Activated T-helper 1 cell treated with Interleukin-2 at 50 U/mL for 16 hours (primary cell): ENCODE data around the gene DYNLT2.
"Not testable (repeated sequence)": the region's sequence is repeated elsewhere in the genome, so short reads cannot be mapped to it uniquely, and the experiment has no call there.

ENCODE experiments used
- DNase-seq: peaks from one replicate; pipeline ENCODE4 v3.0.0-alpha.2; 2020; ENCODE audit warnings: low read depth

The DYNLT2 gene

DNA sequence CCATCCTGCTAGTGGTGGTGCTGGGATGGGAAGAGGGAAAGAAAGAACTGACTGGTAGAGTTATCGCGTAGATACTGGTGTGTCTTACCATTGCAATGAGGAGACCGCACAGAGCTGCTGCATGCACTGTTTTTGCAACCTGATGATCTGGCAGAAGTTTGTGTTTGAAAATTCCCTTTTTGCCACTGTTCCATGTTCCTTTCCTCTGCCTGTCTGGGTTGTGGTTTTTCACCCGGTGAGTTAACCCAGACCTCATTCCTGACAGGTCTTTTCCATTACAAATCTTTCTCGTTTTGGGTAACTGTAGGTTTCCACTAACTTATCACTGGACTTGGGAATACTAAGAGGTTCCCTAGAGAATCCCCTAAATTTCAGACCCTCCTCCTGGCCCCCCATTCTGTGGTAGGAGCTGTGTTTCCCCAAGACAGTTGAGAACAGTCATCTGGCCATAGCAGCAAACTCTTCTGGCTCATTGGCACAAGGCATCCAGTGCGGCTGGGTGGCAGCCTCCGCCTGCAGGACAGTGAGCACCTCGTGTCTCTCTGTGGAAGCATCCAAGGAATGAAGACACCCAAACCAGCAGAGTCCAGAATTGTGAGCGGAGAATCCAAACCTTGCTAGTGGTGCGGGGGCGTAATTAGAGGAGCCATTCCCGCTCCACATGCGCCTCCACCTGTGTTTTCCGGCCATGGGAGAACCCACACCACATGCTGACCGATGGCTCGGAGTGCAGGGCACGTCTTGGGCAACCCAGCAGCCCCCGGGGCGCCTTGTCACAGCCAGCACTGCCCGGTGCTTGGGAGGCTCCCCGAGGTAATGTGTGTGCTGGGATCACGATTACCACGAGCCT lies 32.8 kb upstream of the DYNLT2 start:
- DNase-seq: no peak

DNA sequence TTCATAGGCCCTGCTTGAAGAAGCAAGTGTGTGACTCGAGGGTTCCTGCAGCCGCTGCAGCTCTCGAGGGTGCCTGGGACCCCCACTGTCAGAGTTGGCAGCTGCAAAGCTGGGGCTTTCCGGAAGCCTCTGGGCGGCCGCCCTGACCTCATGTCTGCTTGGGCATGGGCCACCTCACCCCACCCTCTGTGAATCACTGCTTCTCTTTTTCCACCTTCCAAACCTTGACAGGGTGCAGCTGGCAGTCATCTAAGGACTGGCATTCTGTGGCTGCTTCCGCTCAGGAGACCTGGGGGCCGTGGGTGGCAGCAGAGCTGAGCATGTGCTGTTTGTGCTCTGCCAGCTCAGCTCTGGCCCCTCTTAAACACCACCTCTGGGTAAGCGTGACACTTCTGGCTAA lies 32.0 kb upstream of the DYNLT2 start:
- no peak for DNase-seq

DNA sequence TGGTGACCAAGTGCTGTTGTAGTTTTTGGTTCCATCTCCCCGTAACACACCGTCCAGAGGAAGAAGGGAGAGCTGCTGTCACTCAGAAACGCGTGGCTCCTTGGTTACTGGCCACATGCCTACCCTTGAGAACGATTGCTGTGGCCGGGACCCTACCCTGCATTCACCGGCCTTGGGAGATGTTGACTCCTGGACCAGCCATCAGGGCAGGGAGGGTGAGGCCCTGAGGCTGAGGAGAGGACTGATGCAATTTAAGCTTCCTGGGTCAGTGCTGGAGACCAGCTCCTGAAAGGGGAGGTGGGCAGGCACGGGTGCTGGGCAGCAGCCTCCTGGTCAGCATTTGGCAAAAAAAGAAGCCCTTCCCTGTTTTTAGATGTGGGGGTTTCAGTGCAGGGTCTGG lies 31.6 kb upstream of the DYNLT2 start:
- no peak for DNase-seq

DNA sequence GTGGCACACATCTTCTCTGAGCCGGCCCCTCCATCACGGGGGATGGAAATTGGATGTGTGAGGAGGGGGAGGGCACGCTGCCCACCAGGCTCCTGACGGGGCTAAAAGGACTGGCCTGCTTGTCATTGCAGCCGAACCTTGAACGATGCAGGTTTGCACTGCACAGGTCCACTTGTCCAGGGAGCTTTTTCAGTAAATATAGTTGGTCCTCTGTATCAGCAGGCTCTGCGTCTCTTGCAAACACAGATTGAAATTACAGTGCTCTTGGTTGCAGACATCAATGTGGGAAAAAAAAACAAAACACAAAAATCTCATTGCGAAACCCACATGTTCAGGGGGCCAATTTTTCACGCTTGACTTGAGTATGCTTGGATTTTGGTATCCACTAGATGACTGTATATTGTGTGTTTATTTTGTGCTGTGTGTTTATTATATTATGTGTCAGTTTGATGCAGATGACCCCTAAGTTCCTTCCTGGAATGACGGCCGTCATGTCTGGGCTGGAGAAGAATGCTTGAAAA lies 29.3 kb upstream of the DYNLT2 start:
- no peak for DNase-seq

DNA sequence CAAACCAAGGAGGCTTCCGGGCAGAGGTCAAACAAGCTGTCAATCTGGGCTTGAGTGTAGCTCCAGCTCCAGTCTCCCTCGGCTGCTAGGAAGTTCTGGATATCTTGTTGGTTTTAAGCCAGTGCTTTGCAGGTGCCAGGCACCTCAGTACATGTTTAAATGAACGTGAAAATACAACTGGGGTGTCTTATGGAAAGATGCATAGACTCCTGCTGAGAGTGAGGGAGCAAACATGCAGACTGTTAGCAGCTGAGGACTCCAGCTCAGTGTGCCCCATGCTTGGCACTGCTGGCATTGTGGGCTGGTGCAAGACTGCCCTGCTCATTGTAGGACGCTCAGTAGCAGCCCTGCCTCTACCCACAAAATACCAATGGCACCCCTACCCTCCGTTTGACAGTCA lies 28.5 kb upstream of the DYNLT2 start:
- no peak for DNase-seq

DNA sequence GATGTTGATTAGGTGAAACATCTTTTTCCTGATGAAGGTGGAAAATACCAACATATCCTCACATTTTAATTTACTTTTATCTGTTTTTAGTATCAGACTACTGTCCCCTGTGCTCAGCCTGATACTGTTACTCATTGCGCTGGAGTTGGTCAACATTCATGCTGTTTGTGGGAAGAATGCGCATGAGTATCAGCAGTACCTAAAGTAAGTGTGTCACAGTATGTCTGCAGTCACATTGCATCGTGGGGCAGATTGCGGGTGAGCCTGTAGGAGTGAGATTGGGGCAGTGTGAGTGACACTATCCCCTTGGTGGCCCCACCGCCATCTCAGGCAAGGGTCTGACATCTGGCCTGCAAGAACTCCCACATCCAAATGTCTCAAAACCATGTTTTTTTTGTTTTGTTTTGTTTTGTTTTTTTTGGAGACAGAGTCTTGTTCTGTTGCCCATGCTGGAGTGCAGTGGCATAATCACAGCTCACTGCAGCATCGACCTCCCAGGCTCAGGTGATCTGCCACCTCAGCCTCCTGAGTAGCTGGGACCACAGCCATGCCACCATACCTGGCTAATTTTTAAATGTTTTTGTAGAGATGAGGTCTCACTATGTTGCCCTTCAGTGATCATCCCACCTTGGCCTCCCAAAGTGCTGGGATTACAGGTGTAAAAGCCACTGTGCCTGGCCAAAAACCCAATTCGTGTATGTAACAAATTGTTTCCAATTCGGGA lies 27.9 kb upstream of the DYNLT2 start:
- DNase-seq: no peak

DNA sequence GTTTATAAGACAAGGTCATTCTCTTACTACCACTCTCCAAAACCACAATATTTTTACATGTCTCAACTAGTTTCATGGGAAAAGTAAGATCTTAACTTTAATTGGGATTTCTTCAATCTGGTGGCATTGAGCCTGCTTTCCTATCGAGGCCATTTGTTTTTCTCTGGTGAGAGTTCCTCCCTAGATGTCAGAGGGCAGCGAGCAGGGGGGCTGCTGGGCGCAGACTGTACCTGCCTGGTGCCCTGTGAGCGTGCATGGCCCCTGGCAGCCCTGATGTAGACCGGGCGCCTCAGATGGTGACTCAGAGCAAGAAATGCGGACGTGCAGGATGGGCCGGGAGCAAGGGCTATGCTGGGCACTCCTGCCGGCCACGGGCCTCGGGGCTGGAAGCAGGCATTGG lies 27.3 kb upstream of the DYNLT2 start:
- DNase-seq: no peak

DNA sequence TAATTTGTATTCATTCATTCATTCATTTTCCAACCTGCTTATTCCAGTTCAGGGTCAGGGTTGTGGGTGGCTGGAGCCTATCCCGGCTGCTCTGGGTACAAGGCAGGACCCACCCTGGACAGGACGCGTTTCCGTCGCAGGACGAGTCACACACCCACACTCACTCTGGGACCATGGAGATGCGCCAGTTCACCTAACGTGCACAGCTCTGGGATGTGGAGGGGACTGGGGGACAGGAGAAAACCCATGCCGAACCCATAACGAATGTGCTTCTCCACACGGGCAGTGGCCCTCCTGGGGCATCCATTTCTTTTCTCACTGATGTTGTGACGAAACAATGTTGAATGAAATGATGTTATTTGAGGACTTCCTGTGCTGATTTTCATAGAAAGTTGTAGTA lies 26.5 kb upstream of the DYNLT2 start:
- DNase-seq: no peak

DNA sequence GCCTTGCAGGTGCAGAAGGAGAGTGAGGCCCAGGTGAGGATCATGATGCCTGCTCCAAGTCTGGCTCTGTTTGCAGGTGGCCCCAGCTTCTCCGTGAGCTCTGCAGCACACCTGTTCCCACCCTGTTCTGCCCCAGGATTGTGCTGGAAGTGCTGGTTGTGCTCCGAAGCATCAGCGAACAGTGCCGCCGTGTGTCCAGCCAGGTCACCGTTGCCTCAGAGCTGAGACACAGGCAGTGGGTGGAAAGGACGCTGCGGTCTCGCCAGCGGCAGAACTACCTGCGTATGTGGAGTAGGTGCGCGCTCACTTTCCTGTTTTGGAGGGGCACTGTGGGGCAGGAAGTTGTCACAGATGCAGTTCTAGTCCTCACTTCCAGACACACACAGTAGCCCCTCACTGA lies 25.0 kb upstream of the DYNLT2 start:
- DNase-seq: no peak

DNA sequence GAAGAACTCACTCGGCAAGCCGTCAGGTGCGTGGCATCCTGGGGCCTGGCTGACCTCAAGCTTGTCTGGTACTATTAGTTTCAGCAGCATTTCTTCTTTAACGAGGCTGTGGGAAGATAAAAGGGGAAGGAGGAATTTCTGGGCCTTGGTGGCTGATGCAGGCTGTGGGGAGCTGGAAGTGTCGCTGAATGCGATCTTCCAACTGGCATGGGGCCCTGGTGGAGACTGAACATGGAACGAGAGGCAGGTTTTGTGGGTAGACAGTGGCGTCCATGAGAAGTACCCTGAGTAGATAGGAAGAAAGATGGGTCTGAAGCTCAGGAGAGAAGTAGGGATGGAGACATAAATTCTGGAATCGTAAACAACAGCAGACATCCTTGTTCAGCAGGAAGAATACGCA lies 23.9 kb upstream of the DYNLT2 start:
- no peak for DNase-seq

DNA sequence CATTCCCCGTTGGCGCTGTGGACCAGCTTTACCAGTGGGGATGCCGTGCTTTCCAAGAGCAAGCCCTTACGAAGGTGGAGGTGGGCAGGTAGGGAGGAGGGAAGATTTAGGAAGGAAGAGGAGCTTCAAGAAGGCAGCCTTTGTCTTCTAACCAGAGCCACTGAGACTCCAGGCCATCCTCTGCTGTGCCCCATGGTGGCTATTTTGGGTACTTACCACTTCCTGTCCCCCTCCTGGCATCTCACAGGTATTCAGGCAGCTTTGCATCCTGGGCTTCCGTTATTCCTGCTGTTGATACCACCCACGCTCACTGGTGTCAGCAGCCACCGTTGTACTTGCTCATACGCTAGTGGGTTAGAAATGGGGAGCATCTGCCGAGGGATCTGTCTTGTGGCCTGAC lies 23.0 kb upstream of the DYNLT2 start:
- DNase-seq: no peak

DNA sequence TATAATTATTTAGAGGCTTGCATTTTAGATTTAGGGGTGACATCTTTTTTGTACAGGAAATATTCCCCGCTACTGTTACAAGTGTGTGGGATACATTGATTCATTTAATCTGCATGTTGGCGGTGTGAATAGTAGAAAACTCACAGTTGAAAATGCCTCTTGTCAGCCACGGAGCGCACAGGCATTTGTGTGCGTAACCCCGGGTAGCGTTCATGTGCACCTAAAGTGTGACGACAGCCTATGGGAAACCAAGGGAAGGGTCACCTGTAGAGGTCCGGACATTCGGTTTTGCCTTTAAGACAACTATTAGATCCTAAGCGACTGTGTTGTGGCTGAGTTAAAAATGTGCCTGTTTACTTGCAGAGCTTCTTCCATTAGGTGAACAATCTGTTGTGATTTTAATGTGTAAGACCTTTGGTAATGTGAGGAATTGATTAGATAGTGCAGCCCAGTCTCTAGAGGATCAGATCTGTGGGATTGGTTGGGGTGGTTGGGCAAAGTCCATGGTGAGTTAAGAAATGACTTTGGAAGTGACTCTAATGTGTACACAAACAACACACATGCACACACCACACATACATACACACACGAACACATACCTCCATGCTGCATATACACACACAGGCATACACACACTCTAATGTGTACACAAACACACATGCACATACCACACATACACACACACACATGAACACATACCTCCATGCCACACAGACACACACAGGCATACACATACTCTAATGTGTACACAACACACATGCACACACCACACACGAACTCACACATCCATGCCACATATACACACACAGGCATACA lies 15.8 kb upstream of the DYNLT2 start:
- no peak for DNase-seq

DNA sequence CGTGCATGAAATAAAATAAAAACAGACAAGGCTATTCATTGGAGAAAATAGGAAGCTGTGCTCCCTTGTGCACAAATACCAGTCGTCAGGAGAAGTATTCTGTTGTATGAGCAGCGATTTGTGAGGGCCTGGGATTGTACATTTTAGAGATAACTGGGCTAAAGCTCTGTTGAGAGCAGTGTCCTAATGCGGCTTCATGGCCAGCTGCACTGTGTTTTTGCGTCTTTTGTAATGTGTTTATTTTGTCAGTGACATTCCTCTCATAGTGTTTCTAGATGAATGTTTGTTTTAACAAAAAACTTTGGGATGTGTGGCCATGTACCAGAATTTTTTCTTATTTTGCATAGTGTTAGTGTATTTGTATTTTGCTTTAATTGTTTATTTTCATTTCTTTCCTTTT lies 14.9 kb upstream of the DYNLT2 start:
- DNase-seq: no peak

DNA sequence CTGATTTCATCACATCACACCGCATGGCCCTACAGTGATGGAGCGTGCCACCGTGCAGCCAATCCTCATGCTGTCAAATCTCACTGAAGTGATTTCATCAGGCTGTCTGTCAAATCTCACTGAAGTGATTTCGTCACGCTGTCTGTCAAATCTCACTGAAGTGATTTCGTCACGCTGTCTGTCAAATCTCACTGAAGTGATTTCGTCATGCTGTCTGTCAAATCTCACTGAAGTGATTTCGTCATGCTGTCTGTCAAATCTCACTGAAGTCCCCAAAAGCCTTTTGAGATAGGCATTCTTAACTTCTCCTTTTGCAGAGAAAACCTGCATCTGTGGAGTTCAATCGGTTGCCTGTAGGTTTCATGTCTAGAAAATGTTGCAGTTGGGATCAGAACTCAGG lies 14.4 kb upstream of the DYNLT2 start:
- not testable (repeated sequence) for DNase-seq

DNA sequence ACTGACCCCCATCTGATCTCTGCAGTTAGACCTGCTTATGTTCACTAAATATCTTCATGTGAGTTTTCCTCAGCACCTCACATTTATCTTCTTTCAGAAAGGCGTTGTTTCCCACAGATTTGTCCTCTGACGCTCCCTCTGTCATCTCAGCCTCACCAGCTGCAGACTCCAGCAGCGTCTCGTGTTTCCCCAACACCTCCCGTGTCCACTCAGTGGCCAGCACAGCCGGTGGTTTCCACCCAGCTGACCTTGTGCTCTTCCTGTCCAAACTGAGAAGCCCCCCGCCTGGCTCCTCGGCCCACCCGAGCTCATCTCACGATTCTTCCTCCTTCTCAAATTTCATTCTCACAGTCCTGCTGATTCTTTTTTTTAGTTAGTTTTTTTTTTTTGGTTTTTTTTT lies 12.5 kb upstream of the DYNLT2 start:
- no peak for DNase-seq

DNA sequence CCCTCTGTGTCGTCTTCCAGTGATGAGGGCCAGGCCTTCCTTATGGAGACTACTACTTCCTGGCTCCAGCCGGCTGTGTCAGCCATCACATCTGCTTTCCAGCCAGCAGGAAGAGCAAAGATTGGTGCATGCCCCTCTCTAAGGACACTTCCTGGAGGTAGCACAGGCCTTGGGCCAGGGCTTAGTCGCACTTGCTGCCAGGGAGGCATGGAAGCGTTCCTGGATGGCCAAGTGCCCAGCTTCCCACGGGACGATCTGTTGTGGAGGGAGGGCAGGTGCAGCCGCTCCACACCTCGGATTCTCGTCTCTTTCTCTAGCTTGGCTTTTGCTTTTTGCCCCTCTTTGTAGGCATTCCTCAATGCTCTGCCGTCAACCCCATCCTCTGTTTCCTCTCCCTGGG lies 11.9 kb upstream of the DYNLT2 start:
- DNase-seq: no peak

DNA sequence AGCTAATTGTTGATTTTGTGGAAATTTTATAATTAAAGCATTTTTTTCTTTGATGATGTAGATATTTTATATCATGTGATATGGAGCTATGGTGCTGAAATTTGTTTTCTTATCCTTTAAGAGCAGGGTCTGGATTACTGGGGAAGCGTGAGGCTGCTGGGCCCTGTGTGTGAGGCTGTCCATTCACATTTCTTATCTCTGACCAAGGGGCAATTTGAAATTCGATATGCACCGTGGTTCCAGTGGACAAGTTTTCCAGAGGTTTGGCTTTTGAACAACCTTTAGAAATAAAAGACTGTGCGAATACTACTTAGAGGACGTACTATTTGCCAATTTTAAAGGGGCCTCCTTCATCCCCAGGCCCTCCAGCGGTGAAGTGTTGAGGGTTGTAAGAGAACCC lies 3.8 kb upstream of the DYNLT2 start:
- no peak for DNase-seq

DNA sequence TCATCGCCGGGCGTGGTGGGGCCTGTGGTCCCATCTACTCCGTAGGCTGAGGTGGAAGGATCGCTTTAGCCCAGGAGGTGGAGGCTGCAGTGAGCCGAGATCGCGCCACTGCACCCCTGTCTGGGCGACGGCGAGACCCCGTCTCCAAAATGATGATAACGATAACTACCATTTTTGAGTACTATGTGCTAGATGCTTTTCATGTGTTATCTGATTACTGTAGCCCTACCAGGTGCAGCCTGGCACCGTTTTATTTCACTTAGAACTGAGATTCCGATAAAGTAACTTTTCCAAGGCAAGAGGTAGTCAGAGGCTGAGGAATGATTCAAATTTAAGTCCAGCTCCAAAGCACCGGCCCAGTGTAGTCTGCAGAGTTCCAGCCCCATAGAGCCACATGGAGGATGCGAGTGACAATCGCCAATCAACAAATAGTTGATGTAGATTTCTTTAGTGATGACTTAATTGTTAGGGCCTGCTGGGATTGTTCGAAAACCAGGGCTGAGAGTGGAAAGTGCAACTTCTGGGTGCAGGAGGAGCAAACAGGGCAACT lies 777 bp upstream of the DYNLT2 start:
- DNase-seq: no peak

DNA sequence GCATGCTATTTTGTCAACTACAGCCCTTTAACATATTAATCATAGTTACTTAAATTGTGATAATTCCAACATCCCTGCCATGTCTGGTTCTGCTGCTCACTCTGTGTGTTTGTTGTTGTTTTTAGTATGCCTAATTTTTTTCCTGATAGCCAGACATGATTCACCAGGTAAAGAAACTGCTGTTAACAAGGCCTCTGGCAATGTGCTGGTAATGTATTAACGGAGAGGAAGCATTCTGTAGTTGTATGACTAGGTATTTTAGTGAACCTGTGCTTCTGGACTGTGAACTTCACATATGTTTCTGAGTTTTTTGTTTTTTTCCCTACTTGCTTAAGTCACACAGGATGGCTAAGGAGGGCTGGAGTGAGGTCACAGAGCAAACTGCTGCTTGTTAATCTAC lies 4.8 kb downstream of the DYNLT2 start:
- DNase-seq: no peak

DNA sequence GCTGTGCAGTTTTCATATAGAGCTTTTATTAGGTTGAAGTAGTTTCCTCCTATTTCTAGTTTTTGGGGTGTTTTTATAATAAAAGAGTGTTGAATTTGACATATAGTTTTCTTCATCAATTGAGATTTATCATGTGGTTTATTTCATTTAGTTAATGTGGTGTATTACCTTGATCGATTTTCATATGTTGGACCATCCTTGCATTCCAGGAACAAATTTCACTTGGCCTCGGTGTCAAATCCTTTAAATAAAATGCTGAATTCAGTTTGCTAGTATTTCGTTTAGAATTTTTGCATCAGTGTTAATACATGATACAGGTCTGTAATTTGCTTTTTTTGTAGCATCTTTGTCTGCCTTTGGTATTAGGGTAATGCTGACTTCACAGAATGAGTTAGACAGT lies 6.0 kb downstream of the DYNLT2 start:
- no peak for DNase-seq

DNA sequence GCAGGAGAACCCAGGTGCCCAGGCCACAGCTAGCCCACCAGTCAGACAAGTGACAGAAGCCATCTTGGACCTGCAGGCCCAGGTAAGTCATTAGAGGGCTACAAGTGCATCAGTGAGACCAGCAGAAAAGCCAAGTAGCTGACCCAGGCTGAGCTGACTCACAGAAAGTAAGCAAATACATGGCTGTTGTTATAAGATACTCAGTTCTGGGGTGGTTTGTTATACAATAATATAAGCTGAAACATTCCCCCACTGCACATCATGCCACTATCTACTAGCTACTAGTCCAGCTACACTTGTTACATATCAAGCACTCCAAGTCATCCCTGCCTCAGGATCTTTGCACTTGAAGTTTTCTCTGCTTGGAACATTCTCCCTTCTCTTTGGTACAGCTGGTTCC lies 10.0 kb downstream of the DYNLT2 start:
- DNase-seq: no peak

DNA sequence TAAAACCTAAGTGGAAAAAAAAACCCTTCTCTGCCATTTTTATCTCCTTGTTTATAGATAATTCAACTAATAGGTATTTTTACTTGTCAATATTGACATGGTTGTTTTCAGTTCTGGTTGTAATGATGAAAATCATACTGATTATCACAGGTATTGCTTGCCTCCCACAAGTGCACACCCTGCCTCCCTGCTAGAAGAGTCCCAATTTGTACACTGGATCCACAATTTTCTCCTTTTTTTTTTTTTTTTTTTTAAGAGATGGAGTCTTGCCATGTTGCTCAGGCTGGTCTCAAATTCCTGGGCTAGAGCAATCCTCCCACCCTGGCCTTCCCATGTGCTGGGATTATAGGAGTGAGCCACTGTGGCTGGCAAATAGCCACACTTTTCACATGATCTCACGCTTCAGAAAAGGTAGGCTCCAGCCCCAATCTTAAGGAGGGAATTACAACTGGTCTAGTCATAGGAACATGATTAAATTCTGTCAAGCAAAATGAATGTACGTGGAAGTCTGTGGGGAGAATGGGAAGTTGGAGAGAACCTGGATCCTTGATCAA lies 12.3 kb downstream of the DYNLT2 start:
- DNase-seq: no peak
